WTC11 (cell line): ENCODE results near the gene NEK6. TPM values are rescaled to one million over a fixed set of nuclear protein-coding genes. Genes with fewer than 3 reads are reported as not detected.

ENCODE experiments used
- ATAC-seq: fragments of 200-7000 bp; cut with Tn5 transposase; 2 replicates; pipeline ENCODE4 v1.10.0; 2021; ENCODE audit warnings: mild to moderate bottlenecking, moderate library complexity
- CTCF ChIA-PET: fragments of 300-600 bp; sonication (Branson Sonifier 250); formaldehyde crosslinking; loops from one replicate; lab custom pipeline; 2021; ENCODE audit warnings: antibody characterized with exemption; lab: Charles Lee
- POLR2A ChIA-PET: fragments of 350-600 bp; sonication (Branson Sonifier 250); formaldehyde crosslinking; loops from one replicate; lab custom pipeline; 2021; ENCODE audit warnings: antibody characterized with exemption; lab: Charles Lee
- DNase-seq: peaks from one replicate; pipeline ENCODE4 v3.0.0; 2021; ENCODE audit warnings: low spot score
- H3K27ac Mint-ChIP-seq: 2 replicates; pipeline ENCODE4 v1.8.0; 2021; ENCODE audit warnings: mixed read lengths
- H3K27me3 Mint-ChIP-seq: 2 replicates; pipeline ENCODE4 v1.8.0; 2021; ENCODE audit warnings: low read depth, mild to moderate bottlenecking, moderate library complexity, mixed read lengths
- H3K36me3 Mint-ChIP-seq: 2 replicates; pipeline ENCODE4 v1.8.0; 2021; ENCODE audit warnings: mixed read lengths
- H3K4me1 Mint-ChIP-seq: 2 replicates; pipeline ENCODE4 v1.8.0; 2022; ENCODE audit warnings: mixed read lengths
- H3K4me3 Mint-ChIP-seq: 2 replicates; pipeline ENCODE4 v1.8.0; 2021; ENCODE audit warnings: mild to moderate bottlenecking, moderate library complexity, mixed read lengths
- H3K9me3 Mint-ChIP-seq: 2 replicates; pipeline ENCODE4 v1.8.0; 2021; ENCODE audit warnings: mixed read lengths
- CBFB ChIP-seq: sonication (generic); formaldehyde crosslinking; IDR thresholded peaks from 2 replicates; pipeline ENCODE4 v1.8.1; 2022; ENCODE audit warnings: mild to moderate bottlenecking, low read depth, missing genetic modification reagents
- ELF4 ChIP-seq: sonication (generic); formaldehyde crosslinking; IDR thresholded peaks from 2 replicates; pipeline ENCODE4 v1.8.1; 2022; ENCODE audit warnings: low read depth, mild to moderate bottlenecking, moderate library complexity, missing genetic modification reagents
- ESRRA ChIP-seq: sonication (generic); formaldehyde crosslinking; IDR thresholded peaks from 2 replicates; pipeline ENCODE4 v1.8.1; 2022; ENCODE audit warnings: mild to moderate bottlenecking, missing genetic modification reagents, borderline replicate concordance
- FOXP1 ChIP-seq: sonication (generic); formaldehyde crosslinking; IDR thresholded peaks from 2 replicates; pipeline ENCODE4 v1.8.0; 2022; ENCODE audit warnings: missing genetic modification reagents, mild to moderate bottlenecking, moderate library complexity, borderline replicate concordance
- GABPB1 ChIP-seq: sonication (generic); formaldehyde crosslinking; IDR thresholded peaks from 2 replicates; pipeline ENCODE4 v1.8.1; 2023; ENCODE audit warnings: mild to moderate bottlenecking, missing genetic modification reagents
- GRHL2 ChIP-seq: fragments of 250-450 bp; sonication (Bioruptor Pico); IDR thresholded peaks from 2 replicates; pipeline ENCODE4 v1.8.0; 2022; ENCODE audit warnings: mild to moderate bottlenecking, moderate library complexity; ENCODE audit not compliant: insufficient replicate concordance, severe bottlenecking
- KAT7 ChIP-seq: sonication (generic); formaldehyde crosslinking; IDR thresholded peaks from 2 replicates; pipeline ENCODE4 v1.8.1; 2023; ENCODE audit warnings: missing genetic modification reagents, mild to moderate bottlenecking, borderline replicate concordance
- RELA ChIP-seq: sonication (generic); formaldehyde crosslinking; IDR thresholded peaks from 2 replicates; pipeline ENCODE4 v1.8.1; 2022; ENCODE audit warnings: missing genetic modification reagents, mild to moderate bottlenecking, borderline replicate concordance
- SMAD4 ChIP-seq: sonication (generic); formaldehyde crosslinking; IDR thresholded peaks from 2 replicates; pipeline ENCODE4 v1.8.0; 2022; ENCODE audit warnings: mild to moderate bottlenecking, missing genetic modification reagents
- SP1 ChIP-seq: sonication (generic); formaldehyde crosslinking; conservative IDR thresholded peaks from 2 replicates; pipeline ENCODE4 v1.8.1; 2022; ENCODE audit warnings: missing genetic modification reagents
- TEAD1 ChIP-seq: sonication (generic); formaldehyde crosslinking; IDR thresholded peaks from 2 replicates; pipeline ENCODE4 v1.8.0; 2022; ENCODE audit warnings: mild to moderate bottlenecking, missing genetic modification reagents
- ZNF138 ChIP-seq: sonication (generic); formaldehyde crosslinking; conservative IDR thresholded peaks from 2 replicates; pipeline ENCODE4 v1.8.1; 2022; ENCODE audit warnings: mild to moderate bottlenecking, moderate library complexity, missing genetic modification reagents
- ZNF317 ChIP-seq: sonication (generic); formaldehyde crosslinking; IDR thresholded peaks from 2 replicates; pipeline ENCODE4 v1.8.1; 2023; ENCODE audit warnings: low read depth, mild to moderate bottlenecking, moderate library complexity, missing genetic modification reagents, borderline replicate concordance
- ZNF671 ChIP-seq: fragments of 250-450 bp; sonication (Bioruptor Pico); IDR thresholded peaks from 2 replicates; pipeline ENCODE4 v1.8.0; 2021; ENCODE audit warnings: mild to moderate bottlenecking
- total RNA-seq: library from RNA; stranded (reverse); gene quantifications from 3 replicates; pipeline ENCODE4 v1.2.3, GENCODE V29; 2021
- TF ChIP-seq, protein P1 (sequence below): fragments of 250-450 bp; sonication (Bioruptor Pico); IDR thresholded peaks from 2 replicates; pipeline ENCODE4 v1.9.0; 2021; ENCODE audit warnings: moderate library complexity, mild to moderate bottlenecking, inconsistent platforms, borderline replicate concordance
- TF ChIP-seq, protein P2 (sequence below): fragments of 200-600 bp; IDR thresholded peaks from 2 replicates; pipeline ENCODE4 v1.8.0; 2022; ENCODE audit warnings: antibody characterized with exemption
- TF ChIP-seq, protein P3 (sequence below): fragments of 250-450 bp; sonication (Bioruptor Pico); IDR thresholded peaks from 2 replicates; pipeline ENCODE4 v1.9.0; 2021; ENCODE audit warnings: mild to moderate bottlenecking
- TF ChIP-seq, protein P4 (sequence below): fragments of 250-450 bp; sonication (Bioruptor Pico); IDR thresholded peaks from 2 replicates; pipeline ENCODE4 v1.9.0; 2021; ENCODE audit warnings: mild to moderate bottlenecking
- TF ChIP-seq, protein P5 (sequence below): sonication (generic); formaldehyde crosslinking; IDR thresholded peaks from 2 replicates; pipeline ENCODE4 v1.8.1; 2023; ENCODE audit warnings: mild to moderate bottlenecking, missing genetic modification reagents, moderate library complexity
- TF ChIP-seq, protein P6 (sequence below): sonication (generic); formaldehyde crosslinking; IDR thresholded peaks from 2 replicates; pipeline ENCODE4 v1.8.1; 2023; ENCODE audit warnings: mild to moderate bottlenecking, moderate library complexity, missing genetic modification reagents
- TF ChIP-seq, protein P7 (sequence below): sonication (generic); formaldehyde crosslinking; IDR thresholded peaks from 2 replicates; pipeline ENCODE4 v1.8.1; 2022; ENCODE audit warnings: mild to moderate bottlenecking, moderate library complexity, missing genetic modification reagents

The NEK6 gene
- total RNA-seq, 1 experiment from 2014 or later: 23.0 TPM

DNA sequence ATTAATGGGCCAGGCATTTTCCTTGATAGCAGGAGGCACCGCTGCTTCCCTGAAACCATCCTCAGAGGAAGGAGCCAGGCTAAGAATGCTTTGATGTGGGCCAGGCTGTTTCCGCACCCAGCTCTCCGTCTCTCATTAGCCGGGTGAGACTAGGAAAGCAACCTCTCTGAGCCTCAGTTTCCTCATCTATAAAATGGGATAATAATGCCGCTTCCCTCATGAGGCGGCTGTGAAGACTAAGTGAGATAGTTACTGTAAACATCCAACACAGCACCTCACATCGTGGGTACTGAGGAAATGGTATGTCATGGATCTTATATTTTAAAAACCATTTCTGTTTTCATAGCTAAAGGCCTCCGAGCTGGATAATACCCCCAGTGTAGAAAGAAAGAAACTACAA lies 46.5 kb downstream of the NEK6 start:
- POLR2A ChIA-PET: no interaction called here
- H3K27ac Mint-ChIP-seq: no peak overlapping the region

DNA sequence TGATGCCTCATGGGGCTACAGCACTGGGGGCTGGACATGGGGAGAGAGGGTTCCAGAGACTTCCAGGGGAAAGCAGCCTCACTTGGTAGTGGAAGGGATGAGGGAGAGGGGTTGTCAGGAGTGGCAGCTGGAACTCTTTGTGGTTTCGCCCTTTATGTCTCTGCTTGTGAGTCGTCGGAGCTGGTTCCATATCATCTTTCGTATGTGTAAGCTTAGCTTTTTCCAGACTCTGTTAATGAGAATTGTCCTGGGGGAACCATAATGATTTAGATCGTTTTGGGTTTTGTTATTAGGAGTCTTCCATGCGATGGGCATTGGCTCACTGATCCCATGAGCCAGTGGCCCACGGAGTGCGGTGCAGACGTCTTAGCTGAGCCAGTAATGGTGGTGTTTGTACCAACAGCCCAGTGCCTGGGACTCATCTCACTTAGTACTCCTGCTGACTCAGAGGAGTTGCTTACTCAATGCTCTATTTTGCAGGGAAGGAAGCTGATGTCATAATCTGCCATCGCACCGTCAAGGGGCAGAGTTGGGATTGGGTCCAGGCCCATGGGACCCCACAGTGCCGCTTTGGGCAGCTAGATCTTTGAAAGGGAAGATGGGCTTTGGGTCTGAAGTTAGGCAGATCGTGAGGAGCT lies 48.5 kb downstream of the NEK6 start:
- ChIA-PET CTCF (interaction anchor here (1.5 kb wide), 1 partner anchor 180 kb away, joined by 3 read pairs; no protein-coding TSS in a partner anchor), POLR2A (no interaction called here)
- no peaks in the 10 kb centered on the region for H3K36me3 Mint-ChIP-seq
- TF ChIP-seq ZNF317 (CRISPR knock-in tag): no peak
- no peaks in the 10 kb centered on the region for H3K27me3 Mint-ChIP-seq
- DNase-seq: no peak
- H3K27ac Mint-ChIP-seq: 0 out of 2 replicates have a peak overlapping the region, but pooled peaks have one; percentile 6
- no peak for ATAC-seq
- H3K4me1 Mint-ChIP-seq: peaks cover 5% of the 10 kb centered on the region; the same call in 1 of the 2 replicates
- no peak overlapping the region for H3K4me3 Mint-ChIP-seq
- no peaks in the 10 kb centered on the region for H3K9me3 Mint-ChIP-seq

More for the DNA sequence above, 46.5 kb downstream of the NEK6 start:
- Mint-ChIP-seq H3K4me1 (peaks cover 11% of the 10 kb centered on the region), H3K9me3 (no peaks in the 10 kb centered on the region)
- no peak for ATAC-seq
- TF ChIP-seq GABPB1: no peak
- TF ChIP-seq, protein P1, sequence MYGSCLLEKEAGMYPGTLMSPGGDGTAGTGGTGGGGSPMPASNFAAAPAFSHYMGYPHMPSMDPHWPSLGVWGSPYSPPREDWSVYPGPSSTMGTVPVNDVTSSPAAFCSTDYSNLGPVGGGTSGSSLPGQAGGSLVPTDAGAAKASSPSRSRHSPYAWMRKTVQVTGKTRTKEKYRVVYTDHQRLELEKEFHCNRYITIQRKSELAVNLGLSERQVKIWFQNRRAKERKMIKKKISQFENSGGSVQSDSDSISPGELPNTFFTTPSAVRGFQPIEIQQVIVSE: no peak
- TF ChIP-seq ELF4 (CRISPR knock-in tag): no peak
- no peak for TF ChIP-seq ZNF138
- no peak for TF ChIP-seq ESRRA (CRISPR knock-in tag)
- no peak for TF ChIP-seq ZNF671 (CRISPR knock-in tag)
- no peak for TF ChIP-seq RELA (CRISPR knock-in tag)
- no peak for TF ChIP-seq SP1 (CRISPR knock-in tag)
- TF ChIP-seq SMAD4 (CRISPR knock-in tag): no peak
- TF ChIP-seq, protein P2, sequence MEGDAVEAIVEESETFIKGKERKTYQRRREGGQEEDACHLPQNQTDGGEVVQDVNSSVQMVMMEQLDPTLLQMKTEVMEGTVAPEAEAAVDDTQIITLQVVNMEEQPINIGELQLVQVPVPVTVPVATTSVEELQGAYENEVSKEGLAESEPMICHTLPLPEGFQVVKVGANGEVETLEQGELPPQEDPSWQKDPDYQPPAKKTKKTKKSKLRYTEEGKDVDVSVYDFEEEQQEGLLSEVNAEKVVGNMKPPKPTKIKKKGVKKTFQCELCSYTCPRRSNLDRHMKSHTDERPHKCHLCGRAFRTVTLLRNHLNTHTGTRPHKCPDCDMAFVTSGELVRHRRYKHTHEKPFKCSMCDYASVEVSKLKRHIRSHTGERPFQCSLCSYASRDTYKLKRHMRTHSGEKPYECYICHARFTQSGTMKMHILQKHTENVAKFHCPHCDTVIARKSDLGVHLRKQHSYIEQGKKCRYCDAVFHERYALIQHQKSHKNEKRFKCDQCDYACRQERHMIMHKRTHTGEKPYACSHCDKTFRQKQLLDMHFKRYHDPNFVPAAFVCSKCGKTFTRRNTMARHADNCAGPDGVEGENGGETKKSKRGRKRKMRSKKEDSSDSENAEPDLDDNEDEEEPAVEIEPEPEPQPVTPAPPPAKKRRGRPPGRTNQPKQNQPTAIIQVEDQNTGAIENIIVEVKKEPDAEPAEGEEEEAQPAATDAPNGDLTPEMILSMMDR: no peak
- no peak for TF ChIP-seq TEAD1
- TF ChIP-seq KAT7 (CRISPR knock-in tag): no peak
- TF ChIP-seq, protein P3, sequence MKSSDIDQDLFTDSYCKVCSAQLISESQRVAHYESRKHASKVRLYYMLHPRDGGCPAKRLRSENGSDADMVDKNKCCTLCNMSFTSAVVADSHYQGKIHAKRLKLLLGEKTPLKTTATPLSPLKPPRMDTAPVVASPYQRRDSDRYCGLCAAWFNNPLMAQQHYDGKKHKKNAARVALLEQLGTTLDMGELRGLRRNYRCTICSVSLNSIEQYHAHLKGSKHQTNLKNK: no peak
- TF ChIP-seq, protein P4, sequence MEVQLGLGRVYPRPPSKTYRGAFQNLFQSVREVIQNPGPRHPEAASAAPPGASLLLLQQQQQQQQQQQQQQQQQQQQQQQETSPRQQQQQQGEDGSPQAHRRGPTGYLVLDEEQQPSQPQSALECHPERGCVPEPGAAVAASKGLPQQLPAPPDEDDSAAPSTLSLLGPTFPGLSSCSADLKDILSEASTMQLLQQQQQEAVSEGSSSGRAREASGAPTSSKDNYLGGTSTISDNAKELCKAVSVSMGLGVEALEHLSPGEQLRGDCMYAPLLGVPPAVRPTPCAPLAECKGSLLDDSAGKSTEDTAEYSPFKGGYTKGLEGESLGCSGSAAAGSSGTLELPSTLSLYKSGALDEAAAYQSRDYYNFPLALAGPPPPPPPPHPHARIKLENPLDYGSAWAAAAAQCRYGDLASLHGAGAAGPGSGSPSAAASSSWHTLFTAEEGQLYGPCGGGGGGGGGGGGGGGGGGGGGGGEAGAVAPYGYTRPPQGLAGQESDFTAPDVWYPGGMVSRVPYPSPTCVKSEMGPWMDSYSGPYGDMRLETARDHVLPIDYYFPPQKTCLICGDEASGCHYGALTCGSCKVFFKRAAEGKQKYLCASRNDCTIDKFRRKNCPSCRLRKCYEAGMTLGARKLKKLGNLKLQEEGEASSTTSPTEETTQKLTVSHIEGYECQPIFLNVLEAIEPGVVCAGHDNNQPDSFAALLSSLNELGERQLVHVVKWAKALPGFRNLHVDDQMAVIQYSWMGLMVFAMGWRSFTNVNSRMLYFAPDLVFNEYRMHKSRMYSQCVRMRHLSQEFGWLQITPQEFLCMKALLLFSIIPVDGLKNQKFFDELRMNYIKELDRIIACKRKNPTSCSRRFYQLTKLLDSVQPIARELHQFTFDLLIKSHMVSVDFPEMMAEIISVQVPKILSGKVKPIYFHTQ (CRISPR knock-in tag): no peak
- no peak for TF ChIP-seq CBFB
- TF ChIP-seq, all 79 proteins: peak for 0
- no peak overlapping the region for H3K4me3 Mint-ChIP-seq
- H3K27me3 Mint-ChIP-seq: no peaks in the 10 kb centered on the region
- CTCF ChIA-PET: interaction anchor here (0.8 to 3.4 kb wide), 3 partner anchors 21 to 178 kb away, joined by 3 to 12 read pairs (median 6); no protein-coding TSS in a partner anchor
- no peak for DNase-seq
- H3K36me3 Mint-ChIP-seq: no peaks in the 10 kb centered on the region

DNA sequence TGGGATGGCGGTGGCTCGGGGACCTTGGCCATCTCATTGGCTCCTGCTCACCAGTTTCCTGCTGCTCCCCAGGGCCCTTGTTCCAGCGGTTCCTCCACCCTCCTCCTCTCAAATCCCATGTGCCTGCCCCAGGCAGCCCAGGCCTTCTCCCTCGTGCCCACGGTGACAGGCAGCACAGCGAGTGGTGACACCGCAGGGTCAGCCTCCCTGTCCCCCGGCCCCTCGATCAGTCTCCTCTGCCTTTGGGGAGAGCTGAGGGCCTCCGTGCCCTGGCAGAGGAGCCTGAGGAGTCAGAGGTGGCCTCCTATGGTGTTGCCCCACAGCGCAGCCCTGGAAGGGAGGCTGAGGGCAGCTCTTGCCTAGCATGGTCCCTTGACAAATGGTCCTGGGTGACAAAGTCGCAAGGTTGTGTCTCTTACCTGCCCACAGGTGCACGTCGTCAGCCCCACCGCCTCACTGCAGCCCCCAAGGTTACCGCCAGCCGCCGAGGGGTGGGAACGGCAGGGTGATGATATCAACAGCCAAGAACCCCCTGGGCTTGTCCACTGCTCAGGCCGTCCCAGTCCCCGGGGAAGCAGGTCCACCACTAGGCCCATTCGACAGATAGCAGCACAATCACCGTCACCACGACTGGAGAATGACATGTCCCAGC lies 49.8 kb downstream of the NEK6 start:
- no peaks in the 10 kb centered on the region for H3K36me3 Mint-ChIP-seq
- DNase-seq (no peak), ATAC-seq (no peak)
- CTCF ChIA-PET: interaction anchor here (1.5 kb wide), 1 partner anchor 181 kb away, joined by 3 read pairs; no protein-coding TSS in a partner anchor
- H3K27ac Mint-ChIP-seq: no peak overlapping the region
- POLR2A ChIA-PET: no interaction called here
- no peaks in the 10 kb centered on the region for H3K9me3 Mint-ChIP-seq
- no peaks in the 10 kb centered on the region for H3K27me3 Mint-ChIP-seq
- no peak overlapping the region for H3K4me3 Mint-ChIP-seq
- peaks cover 5% of the 10 kb centered on the region; the same call in 1 of the 2 replicates for H3K4me1 Mint-ChIP-seq
- TF ChIP-seq, protein P5, sequence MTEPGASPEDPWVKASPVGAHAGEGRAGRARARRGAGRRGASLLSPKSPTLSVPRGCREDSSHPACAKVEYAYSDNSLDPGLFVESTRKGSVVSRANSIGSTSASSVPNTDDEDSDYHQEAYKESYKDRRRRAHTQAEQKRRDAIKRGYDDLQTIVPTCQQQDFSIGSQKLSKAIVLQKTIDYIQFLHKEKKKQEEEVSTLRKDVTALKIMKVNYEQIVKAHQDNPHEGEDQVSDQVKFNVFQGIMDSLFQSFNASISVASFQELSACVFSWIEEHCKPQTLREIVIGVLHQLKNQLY: no peak
- TF ChIP-seq, protein P6, sequence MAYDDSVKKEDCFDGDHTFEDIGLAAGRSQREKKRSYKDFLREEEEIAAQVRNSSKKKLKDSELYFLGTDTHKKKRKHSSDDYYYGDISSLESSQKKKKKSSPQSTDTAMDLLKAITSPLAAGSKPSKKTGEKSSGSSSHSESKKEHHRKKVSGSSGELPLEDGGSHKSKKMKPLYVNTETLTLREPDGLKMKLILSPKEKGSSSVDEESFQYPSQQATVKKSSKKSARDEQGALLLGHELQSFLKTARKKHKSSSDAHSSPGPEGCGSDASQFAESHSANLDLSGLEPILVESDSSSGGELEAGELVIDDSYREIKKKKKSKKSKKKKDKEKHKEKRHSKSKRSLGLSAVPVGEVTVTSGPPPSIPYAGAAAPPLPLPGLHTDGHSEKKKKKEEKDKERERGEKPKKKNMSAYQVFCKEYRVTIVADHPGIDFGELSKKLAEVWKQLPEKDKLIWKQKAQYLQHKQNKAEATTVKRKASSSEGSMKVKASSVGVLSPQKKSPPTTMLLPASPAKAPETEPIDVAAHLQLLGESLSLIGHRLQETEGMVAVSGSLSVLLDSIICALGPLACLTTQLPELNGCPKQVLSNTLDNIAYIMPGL (CRISPR knock-in tag): no peak
- no peak for TF ChIP-seq FOXP1 (CRISPR knock-in tag)
- TF ChIP-seq GRHL2 (CRISPR knock-in tag): no peak
- TF ChIP-seq, protein P7, sequence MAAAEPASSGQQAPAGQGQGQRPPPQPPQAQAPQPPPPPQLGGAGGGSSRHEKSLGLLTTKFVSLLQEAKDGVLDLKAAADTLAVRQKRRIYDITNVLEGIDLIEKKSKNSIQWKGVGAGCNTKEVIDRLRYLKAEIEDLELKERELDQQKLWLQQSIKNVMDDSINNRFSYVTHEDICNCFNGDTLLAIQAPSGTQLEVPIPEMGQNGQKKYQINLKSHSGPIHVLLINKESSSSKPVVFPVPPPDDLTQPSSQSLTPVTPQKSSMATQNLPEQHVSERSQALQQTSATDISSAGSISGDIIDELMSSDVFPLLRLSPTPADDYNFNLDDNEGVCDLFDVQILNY (CRISPR knock-in tag): no peak
